IMR-90 (cell line): ENCODE data around the gene SYNE3. TPM values are rescaled to one million over a fixed set of nuclear protein-coding genes. Genes with fewer than 3 reads are reported as not detected.

ENCODE experiments used
- ATAC-seq: fragments of 200-7000 bp; cut with Tn5 transposase; 2 replicates; pipeline ENCODE4 v1.9.1; 2020; ENCODE audit warnings: low read depth, mild to moderate bottlenecking, moderate library complexity
- BruUV-seq: library from RNA; stranded (reverse); fragments of 400-500 nt; replicated peaks from 2 replicates; lab custom pipeline; 2021; lab: Mats Ljungman, UMichigan
- CTCF ChIA-PET: fragments of 300-600 bp; formaldehyde crosslinking; extraction: SDS; loops from one replicate; lab custom pipeline; 2021; ENCODE audit warnings: antibody characterized with exemption; lab: Yijun Ruan, JAX
- POLR2A ChIA-PET: fragments of 300-600 bp; sonication (Branson Sonifier 250); formaldehyde crosslinking; loops from one replicate; lab custom pipeline; 2022; ENCODE audit warnings: antibody characterized with exemption; ENCODE audit not compliant: unreplicated experiment; lab: Charles Lee
- DNase-seq: peaks from one replicate; pipeline ENCODE4 v3.0.0; 2013
- H2AFZ ChIP-seq: replicated peaks from 2 replicates; pipeline ENCODE3; 2013; ENCODE audit warnings: low read length, mild to moderate bottlenecking; ENCODE audit not compliant: poor library complexity
- H2AK5ac ChIP-seq: 2 replicates; pipeline ENCODE4 v1.6.1; 2013; ENCODE audit warnings: low read depth, low read length, inconsistent platforms
- H2AK9ac ChIP-seq: replicated peaks from 2 replicates; pipeline ENCODE3; 2013; ENCODE audit warnings: mild to moderate bottlenecking, low read depth, low read length, moderate library complexity; ENCODE audit not compliant: poor library complexity
- H2BK120ac ChIP-seq: 2 replicates; pipeline ENCODE4 v1.6.1; 2013; ENCODE audit warnings: low read depth, low read length, inconsistent platforms
- H2BK15ac ChIP-seq: 3 replicates; pipeline ENCODE4 v1.6.1; 2013; ENCODE audit warnings: low read depth, low read length, inconsistent platforms
- H2BK20ac ChIP-seq: 2 replicates; pipeline ENCODE4 v1.6.1; 2013; ENCODE audit warnings: low read depth, mild to moderate bottlenecking, inconsistent platforms, low read length, moderate library complexity
- H2BK5ac ChIP-seq: 2 replicates; pipeline ENCODE4 v1.6.1; 2013; ENCODE audit warnings: mild to moderate bottlenecking, low read depth, low read length, inconsistent platforms; ENCODE audit not compliant: poor library complexity, severe bottlenecking
- H3K14ac ChIP-seq: replicated peaks from 2 replicates; pipeline ENCODE4 v1.6.1; 2013; ENCODE audit warnings: low read depth, low read length, inconsistent platforms
- H3K18ac ChIP-seq: 2 replicates; pipeline ENCODE4 v1.6.1; 2013; ENCODE audit warnings: low read depth, low read length, control low read depth
- H3K23ac ChIP-seq: 2 replicates; pipeline ENCODE4 v1.6.1; 2013; ENCODE audit warnings: low read depth, low read length, inconsistent platforms
- H3K27ac ChIP-seq: 2 replicates; pipeline ENCODE4 v1.5.1; 2013; ENCODE audit warnings: mild to moderate bottlenecking, control low read depth, low read length; ENCODE audit not compliant: insufficient read depth
- H3K27me3 ChIP-seq: 2 replicates; pipeline ENCODE4 v1.6.1; 2013; ENCODE audit warnings: low read length; ENCODE audit not compliant: control insufficient read depth, insufficient read depth
- H3K36me3 ChIP-seq: 2 replicates; pipeline ENCODE4 v1.6.1; 2013; ENCODE audit warnings: low read length, mixed read lengths; ENCODE audit not compliant: control insufficient read depth, insufficient read depth
- H3K4ac ChIP-seq: 2 replicates; pipeline ENCODE4 v1.6.1; 2013; ENCODE audit warnings: low read depth, low read length, inconsistent platforms
- H3K4me1 ChIP-seq: 2 replicates; pipeline ENCODE4 v1.6.1; 2013; ENCODE audit warnings: low read length, mixed read lengths; ENCODE audit not compliant: control insufficient read depth, insufficient read depth
- H3K4me2 ChIP-seq: 2 replicates; pipeline ENCODE4 v1.6.1; 2013; ENCODE audit warnings: low read depth, mild to moderate bottlenecking, control low read depth, low read length, moderate library complexity
- H3K4me3 ChIP-seq: 2 replicates; pipeline ENCODE4 v1.5.1; 2013; ENCODE audit warnings: low read depth, mild to moderate bottlenecking, control low read depth, low read length, moderate library complexity; ENCODE audit not compliant: insufficient read depth
- H3K56ac ChIP-seq: 2 replicates; pipeline ENCODE4 v1.6.1; 2013; ENCODE audit warnings: low read length, inconsistent platforms; ENCODE audit not compliant: insufficient read depth; ENCODE audit errors: extremely low read depth
- H3K79me1 ChIP-seq, 2 experiments: 2 replicates each; pipeline ENCODE4 v1.6.1; 2013; ENCODE audit warnings: low read length in 2 of 2, inconsistent platforms in 1 of 2, low read depth in 1 of 2
- H3K9ac ChIP-seq: 2 replicates; pipeline ENCODE4 v1.6.1; 2013; ENCODE audit warnings: low read depth, low read length, control low read depth
- H3K9me1 ChIP-seq: 2 replicates; pipeline ENCODE4 v1.6.1; 2013; ENCODE audit warnings: low read length, inconsistent platforms; ENCODE audit not compliant: insufficient read depth
- H3K9me3 ChIP-seq: 2 replicates; pipeline ENCODE4 v1.6.1; 2013; ENCODE audit warnings: low read length; ENCODE audit not compliant: control insufficient read depth, insufficient read depth
- H4K20me1 ChIP-seq: 2 replicates; pipeline ENCODE4 v1.6.1; 2013; ENCODE audit warnings: low read length, inconsistent platforms; ENCODE audit not compliant: insufficient read depth
- H4K5ac ChIP-seq: 2 replicates; pipeline ENCODE4 v1.6.1; 2013; ENCODE audit warnings: mild to moderate bottlenecking, low read depth, low read length, control low read depth
- H4K8ac ChIP-seq, 2 experiments: 2 replicates each; pipeline ENCODE4 v1.6.1; 2013; ENCODE audit warnings: low read depth in 2 of 2, low read length in 2 of 2, control low read depth in 1 of 2, inconsistent platforms in 1 of 2
- H4K91ac ChIP-seq: 2 replicates; pipeline ENCODE4 v1.6.1; 2013; ENCODE audit warnings: low read depth, low read length, inconsistent platforms; ENCODE audit not compliant: insufficient read depth
- FOS ChIP-seq: fragments of 150-350 bp; IDR thresholded peaks from 2 replicates; pipeline ENCODE4 v1.6.1; 2016; ENCODE audit warnings: low read depth, low read length
- MAZ ChIP-seq: IDR thresholded peaks from 2 replicates; pipeline ENCODE4 v1.6.1; 2012; ENCODE audit warnings: low read depth, mild to moderate bottlenecking, low read length, improper control_type of control experiment, moderate library complexity, borderline replicate concordance
- POLR2A ChIP-seq: IDR thresholded peaks from 2 replicates; pipeline ENCODE4 v1.6.1; 2012; ENCODE audit warnings: mild to moderate bottlenecking, low read depth, low read length
- RCOR1 ChIP-seq: IDR thresholded peaks from 2 replicates; pipeline ENCODE4 v1.6.1; 2012; ENCODE audit warnings: mild to moderate bottlenecking, low read length, improper control_type of control experiment; ENCODE audit not compliant: insufficient replicate concordance
- SMC3 ChIP-seq: fragments of 150-350 bp; IDR thresholded peaks from 2 replicates; pipeline ENCODE4 v1.6.1; 2016; ENCODE audit warnings: low read depth, mild to moderate bottlenecking, antibody characterized with exemption, low read length, moderate library complexity
- WGBS, 2 experiments: methylation state at CpG; one replicate each; pipeline versions ENCODE4 v1.1.5 to v1.1.7; 2013; ENCODE audit warnings: missing lambda C conversion rate in 2 of 2; ENCODE audit not compliant: insufficient read length in 1 of 2; ENCODE audit errors: extremely low coverage in 2 of 2; 5-methylcytosine and 5-hydroxymethylcytosine counted together
- dilution Hi-C: fragments of 300-500 bp; cut with HindIII; formaldehyde crosslinking; loops from one replicate; pipeline ENCODE4 v1.14.3; 2018; ENCODE audit warnings: low sequenced_read_pairs; ENCODE audit not compliant: unreplicated experiment
- in situ Hi-C: fragments of 300-500 bp; cut with MboI; formaldehyde crosslinking; loops from 3 replicates; pipeline ENCODE4 v1.14.3; 2019; ENCODE audit warnings: low sequenced_read_pairs, inconsistent platforms, mixed read lengths
- intact Hi-C: fragments of 100-400 bp; cut with micrococcal nuclease; formaldehyde crosslinking; loops from 2 replicates; pipeline ENCODE4 v1.10.0; 2022
- polyA plus RNA-seq, 3 experiments: library from polyadenylated mRNA; depleted of rRNA; stranded (reverse); fragments of >200 nt; gene quantifications; 2 replicates each; pipeline ENCODE4 v1.2.3, GENCODE V29; 2012; ENCODE audit warnings: low replicate concordance in 1 of 3
- total RNA-seq: library from RNA; depleted of rRNA; stranded (reverse); fragments of >200 nt; gene quantifications from 2 replicates; pipeline ENCODE4 v1.2.3, GENCODE V29; 2012
- TF ChIP-seq, protein P1 (sequence below): conservative IDR thresholded peaks from 2 replicates; pipeline ENCODE4 v1.5.1; 2012; ENCODE audit warnings: mild to moderate bottlenecking, low read depth, low read length, improper control_type of control experiment

Gene SYNE3
- total and polyA plus RNA-seq, 2 of the 4 experiments (the other 2 are of a cell fraction): 2.9 to 5.0 TPM

DNA sequence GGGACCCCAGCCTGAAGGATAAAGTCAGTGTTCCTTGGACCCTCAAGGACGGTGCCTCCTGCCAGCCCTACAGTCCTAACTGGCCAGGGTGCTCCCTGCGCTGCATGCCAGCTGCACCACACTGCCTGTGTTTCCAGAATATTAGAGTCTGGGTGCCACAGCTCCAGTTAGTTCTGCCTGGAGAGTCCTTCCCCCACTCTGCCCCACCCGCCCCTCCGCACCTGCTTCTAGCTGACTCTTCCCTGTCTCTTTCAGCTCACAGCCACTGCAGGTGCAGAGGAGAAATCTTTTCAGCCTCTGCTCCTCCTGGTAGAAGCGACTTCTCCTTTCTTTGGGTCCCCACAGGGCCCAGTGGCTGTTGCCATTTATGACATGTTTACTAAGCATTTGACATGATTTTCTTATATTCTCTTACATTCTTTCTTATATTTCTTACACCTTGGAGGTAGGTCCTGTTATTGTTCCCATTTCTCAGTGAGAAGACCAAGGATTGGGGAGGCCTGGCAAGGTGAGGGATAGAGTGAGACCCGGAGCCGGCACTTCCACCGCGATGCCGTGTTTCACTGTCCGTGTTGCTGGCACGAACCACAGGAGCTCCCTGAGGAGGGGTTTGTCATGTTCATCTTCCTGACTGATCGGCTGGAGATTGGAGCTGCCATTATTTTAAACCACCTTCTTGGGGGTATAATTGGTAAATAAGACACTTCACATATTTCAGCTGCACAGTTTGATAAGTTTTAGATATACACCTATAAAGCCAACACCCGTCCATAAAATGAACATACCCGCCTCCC is 29.4 kb downstream of the SYNE3 start:
- H2AK5ac ChIP-seq: no peak overlapping the region
- TF ChIP-seq FOS (no peak), MAZ (no peak), RCOR1 (no peak), SMC3 (no peak), POLR2A (no peak)
- TF ChIP-seq, protein P1, sequence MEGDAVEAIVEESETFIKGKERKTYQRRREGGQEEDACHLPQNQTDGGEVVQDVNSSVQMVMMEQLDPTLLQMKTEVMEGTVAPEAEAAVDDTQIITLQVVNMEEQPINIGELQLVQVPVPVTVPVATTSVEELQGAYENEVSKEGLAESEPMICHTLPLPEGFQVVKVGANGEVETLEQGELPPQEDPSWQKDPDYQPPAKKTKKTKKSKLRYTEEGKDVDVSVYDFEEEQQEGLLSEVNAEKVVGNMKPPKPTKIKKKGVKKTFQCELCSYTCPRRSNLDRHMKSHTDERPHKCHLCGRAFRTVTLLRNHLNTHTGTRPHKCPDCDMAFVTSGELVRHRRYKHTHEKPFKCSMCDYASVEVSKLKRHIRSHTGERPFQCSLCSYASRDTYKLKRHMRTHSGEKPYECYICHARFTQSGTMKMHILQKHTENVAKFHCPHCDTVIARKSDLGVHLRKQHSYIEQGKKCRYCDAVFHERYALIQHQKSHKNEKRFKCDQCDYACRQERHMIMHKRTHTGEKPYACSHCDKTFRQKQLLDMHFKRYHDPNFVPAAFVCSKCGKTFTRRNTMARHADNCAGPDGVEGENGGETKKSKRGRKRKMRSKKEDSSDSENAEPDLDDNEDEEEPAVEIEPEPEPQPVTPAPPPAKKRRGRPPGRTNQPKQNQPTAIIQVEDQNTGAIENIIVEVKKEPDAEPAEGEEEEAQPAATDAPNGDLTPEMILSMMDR: no peak
- H4K8ac ChIP-seq: no peak overlapping the region
- CTCF ChIA-PET: interaction anchor here (1.7 kb wide), 1 partner anchor 45 kb away, joined by 3 read pairs; no protein-coding TSS in a partner anchor
- no peak overlapping the region for H3K4me2 ChIP-seq
- no peak overlapping the region for H4K91ac ChIP-seq
- H3K36me3 ChIP-seq: no peaks in the 10 kb centered on the region
- no peak overlapping the region for H4K5ac ChIP-seq
- no peaks in the 10 kb centered on the region for H3K9me3 ChIP-seq
- no peak overlapping the region for H2AFZ ChIP-seq
- dilution Hi-C loops: no loop called here
- no peak overlapping the region for H3K18ac ChIP-seq
- H3K9me1 ChIP-seq: peaks cover 37% of the 10 kb centered on the region
- no peak overlapping the region for H3K9ac ChIP-seq
- no CpG with 5 or more reads among the region's 15 CpGs for WGBS, 2 experiments
- H2BK5ac ChIP-seq: no peak overlapping the region
- peaks cover 17 to 73% of the 10 kb centered on the region in 2 experiments; a peak in 3 of 4 replicates for H3K79me1 ChIP-seq
- no peak overlapping the region for H3K4me3 ChIP-seq
- POLR2A ChIA-PET: no interaction called here
- in situ Hi-C loops: no loop called here
- H3K27ac ChIP-seq: no peak overlapping the region
- no peak overlapping the region for H2BK20ac ChIP-seq
- DNase-seq (no peak), ATAC-seq (no peak)
- no peak overlapping the region for H2BK15ac ChIP-seq
- peaks cover 10% of the 10 kb centered on the region; the same call in 1 of the 2 replicates for H4K20me1 ChIP-seq
- intact Hi-C loops: no loop called here
- no peak overlapping the region for H3K4ac ChIP-seq
- no peak overlapping the region for H3K56ac ChIP-seq
- H2BK120ac ChIP-seq: no peak overlapping the region
- H3K4me1 ChIP-seq: peaks cover 26% of the 10 kb centered on the region
- H2AK9ac ChIP-seq: no peak overlapping the region
- no peak overlapping the region for H3K14ac ChIP-seq
- no peaks in the 10 kb centered on the region for H3K27me3 ChIP-seq
- no TSS peak for BruUV-seq
- H3K23ac ChIP-seq: no peak overlapping the region
